Esophagus muscularis mucosa (tissue), 4 donors: ENCODE data around the gene PARVB.

Experiments used
- CTCF ChIP-seq, 3 experiments: fragments of 200-600 bp in 2 of 3; fragments of 450-650 bp in 1 of 3; sonication (generic) in 2 of 3; IDR thresholded peaks; one replicate each; pipeline ENCODE4 v1.5.1; 2017 to 2019; ENCODE audit warnings: antibody characterized with exemption in 3 of 3, mild to moderate bottlenecking in 2 of 3, moderate library complexity in 1 of 3
- EP300 ChIP-seq: sonication (generic); formaldehyde crosslinking; IDR thresholded peaks from one replicate; pipeline ENCODE4 v1.6.1; 2017; ENCODE audit warnings: antibody characterized with exemption
- POLR2AphosphoS5 ChIP-seq, 2 donors: sonication (generic); formaldehyde crosslinking; IDR thresholded peaks; one replicate each; pipeline ENCODE4 v1.6.1; 2017; ENCODE audit warnings: antibody characterized with exemption in 2 of 2

- TF ChIP-seq EP300: no peak
- TF ChIP-seq POLR2AphosphoS5 (IDR thresholded peaks at IDR 0.05): no peak
- no peak for TF ChIP-seq CTCF (IDR thresholded peaks at IDR 0.05)
Observed at GRCh38 chr22:44089717-44090570, 65.8 kb downstream of the PARVB start.
